Prostate gland (tissue), 2 donors: ENCODE results near the gene XXYLT1.

Experiments used
- POLR2AphosphoS5 ChIP-seq: sonication (generic); formaldehyde crosslinking; IDR thresholded peaks from one replicate; pipeline ENCODE4 v1.6.1; 2017; ENCODE audit warnings: antibody characterized with exemption
- TF ChIP-seq, protein P1 (sequence below), 4 experiments: fragments of 200-600 bp in 2 of 4; fragments of 450-650 bp in 2 of 4; sonication (generic) in 2 of 4; IDR thresholded peaks; 1 replicate in 3 of 4; 2 replicates in 1 of 4; pipeline ENCODE4 v1.5.1; 2016 to 2019; ENCODE audit warnings: antibody characterized with exemption in 4 of 4, mild to moderate bottlenecking in 2 of 4, moderate library complexity in 2 of 4

DNA sequence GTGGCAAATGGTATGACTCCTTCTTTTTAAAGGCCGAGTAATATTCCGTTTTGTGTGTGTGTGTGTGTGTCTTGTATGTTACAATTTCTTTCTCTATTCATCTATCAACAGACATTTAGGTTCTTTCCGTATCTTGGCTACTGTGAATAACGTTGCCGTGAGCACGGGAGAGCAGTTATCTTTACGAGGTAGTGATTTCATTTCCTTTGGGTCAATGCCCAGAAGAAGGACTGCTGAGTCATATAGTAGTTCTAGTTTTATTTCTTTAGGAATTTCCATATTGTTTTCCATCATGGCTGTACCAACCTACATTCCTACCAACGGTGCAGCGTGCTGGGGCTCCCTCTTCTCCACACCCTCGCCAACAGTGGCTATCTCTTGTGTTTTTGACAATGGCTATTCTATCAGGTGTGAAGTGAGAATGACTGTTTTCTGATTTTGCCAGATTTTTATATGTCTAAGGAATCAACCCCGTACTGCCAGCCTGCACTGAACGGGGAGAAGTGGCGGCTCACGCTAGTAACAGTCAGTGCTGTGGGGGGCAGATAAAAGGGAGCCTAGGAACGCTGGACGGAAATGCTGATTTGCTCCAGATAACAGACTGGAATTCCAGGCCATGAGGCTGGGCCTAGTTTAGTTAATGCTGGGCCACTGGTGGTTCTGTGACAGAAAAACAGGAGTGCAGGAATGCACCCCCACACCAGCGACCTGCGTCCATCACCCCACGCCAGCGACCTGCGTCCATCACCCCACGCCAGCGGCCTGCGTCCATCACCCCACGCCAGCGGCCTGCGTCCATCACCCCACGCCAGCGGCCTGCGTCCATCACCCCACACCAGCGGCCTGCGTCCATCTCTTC lies 168.1 kb downstream of the XXYLT1 start:
- TF ChIP-seq, protein P1, sequence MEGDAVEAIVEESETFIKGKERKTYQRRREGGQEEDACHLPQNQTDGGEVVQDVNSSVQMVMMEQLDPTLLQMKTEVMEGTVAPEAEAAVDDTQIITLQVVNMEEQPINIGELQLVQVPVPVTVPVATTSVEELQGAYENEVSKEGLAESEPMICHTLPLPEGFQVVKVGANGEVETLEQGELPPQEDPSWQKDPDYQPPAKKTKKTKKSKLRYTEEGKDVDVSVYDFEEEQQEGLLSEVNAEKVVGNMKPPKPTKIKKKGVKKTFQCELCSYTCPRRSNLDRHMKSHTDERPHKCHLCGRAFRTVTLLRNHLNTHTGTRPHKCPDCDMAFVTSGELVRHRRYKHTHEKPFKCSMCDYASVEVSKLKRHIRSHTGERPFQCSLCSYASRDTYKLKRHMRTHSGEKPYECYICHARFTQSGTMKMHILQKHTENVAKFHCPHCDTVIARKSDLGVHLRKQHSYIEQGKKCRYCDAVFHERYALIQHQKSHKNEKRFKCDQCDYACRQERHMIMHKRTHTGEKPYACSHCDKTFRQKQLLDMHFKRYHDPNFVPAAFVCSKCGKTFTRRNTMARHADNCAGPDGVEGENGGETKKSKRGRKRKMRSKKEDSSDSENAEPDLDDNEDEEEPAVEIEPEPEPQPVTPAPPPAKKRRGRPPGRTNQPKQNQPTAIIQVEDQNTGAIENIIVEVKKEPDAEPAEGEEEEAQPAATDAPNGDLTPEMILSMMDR (IDR thresholded peaks at IDR 0.05) = no peak
- peak; percentile 98 for TF ChIP-seq POLR2AphosphoS5
